SK-N-SH (cell line): Measurements from ENCODE around the gene HK3.

Experiments
- ELF1 ChIP-seq: IDR thresholded peaks from 2 replicates; pipeline ENCODE4 v1.4.0; 2012
- EZH2phosphoT487 ChIP-seq: fragments of 200-600 bp; sonication (generic); IDR thresholded peaks from 2 replicates; pipeline ENCODE4 v1.6.1; 2017; ENCODE audit warnings: low read depth, mixed run types, mild to moderate bottlenecking, antibody characterized with exemption, moderate library complexity, borderline replicate concordance
- GATA2 ChIP-seq: sonication (generic); formaldehyde crosslinking; IDR thresholded peaks from 2 replicates; pipeline ENCODE4 v1.5.0; 2020; ENCODE audit warnings: mild to moderate bottlenecking, missing genetic modification reagents
- MXI1 ChIP-seq: IDR thresholded peaks from 2 replicates; pipeline ENCODE4 v1.6.1; 2012; ENCODE audit warnings: mild to moderate bottlenecking, low read depth, low read length, improper control_type of control experiment
- NRF1 ChIP-seq: IDR thresholded peaks from 2 replicates; pipeline ENCODE4 v1.6.1; 2012; ENCODE audit warnings: low read depth, mild to moderate bottlenecking, low read length
- POLR2AphosphoS5 ChIP-seq: IDR thresholded peaks from 2 replicates; pipeline ENCODE4 v1.6.1; 2012; ENCODE audit warnings: low read depth, low read length
- TCF12 ChIP-seq: IDR thresholded peaks from 2 replicates; pipeline ENCODE4 v1.4.0; 2012
- YY1 ChIP-seq: IDR thresholded peaks from 2 replicates; pipeline ENCODE4 v1.4.0; 2012; ENCODE audit warnings: low read depth, mild to moderate bottlenecking
- TF ChIP-seq, protein P1 (sequence below): fragments of 200-600 bp; sonication (generic); IDR thresholded peaks from 2 replicates; pipeline ENCODE4 v1.6.1; 2017; ENCODE audit warnings: antibody characterized with exemption, mild to moderate bottlenecking, moderate library complexity
- TF ChIP-seq, protein P2 (sequence below): IDR thresholded peaks from 2 replicates; pipeline ENCODE4; 2012

DNA sequence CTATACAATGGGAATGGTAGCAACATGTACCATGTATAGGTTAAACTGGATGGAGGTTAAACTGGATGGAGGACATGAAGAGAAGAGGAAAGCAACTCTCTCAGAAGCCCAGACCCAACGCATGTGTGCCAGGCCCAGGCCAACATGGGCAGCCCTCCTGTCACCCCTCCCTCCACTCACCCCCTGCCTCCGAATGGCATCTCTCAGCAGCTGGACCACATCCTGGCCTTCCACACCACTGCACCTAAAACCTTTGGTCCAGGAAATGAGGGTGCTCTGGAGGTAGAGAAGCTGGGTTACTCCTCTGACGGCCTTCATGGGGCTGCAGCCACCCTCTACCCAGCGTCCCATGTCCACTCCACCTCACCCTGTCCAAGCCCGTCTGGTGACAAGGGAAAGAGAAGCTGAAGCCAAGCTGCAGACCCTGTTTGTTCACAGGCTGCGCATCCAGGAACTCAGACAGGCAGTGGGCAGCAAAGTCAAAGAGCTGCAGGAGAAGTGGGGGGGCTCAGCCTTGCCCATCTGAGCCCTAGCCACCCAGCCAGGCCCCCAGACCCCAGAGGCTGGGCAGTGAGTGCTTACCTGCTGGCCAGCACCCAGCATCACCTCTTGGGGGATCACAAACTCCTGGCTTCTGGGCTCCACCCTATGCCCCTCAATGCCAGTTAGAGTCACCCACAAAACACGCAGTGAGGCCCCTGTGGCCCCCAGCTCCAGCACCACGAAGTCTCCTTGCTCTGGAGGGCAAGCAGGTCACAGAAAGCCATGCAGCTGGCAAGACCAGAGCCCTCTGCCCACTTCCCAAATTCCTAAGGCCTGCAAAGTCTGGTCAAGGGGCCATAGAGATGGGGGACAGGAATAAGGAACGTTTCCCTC is 8.5 kb downstream of the HK3 start:
- TF ChIP-seq, protein P1, sequence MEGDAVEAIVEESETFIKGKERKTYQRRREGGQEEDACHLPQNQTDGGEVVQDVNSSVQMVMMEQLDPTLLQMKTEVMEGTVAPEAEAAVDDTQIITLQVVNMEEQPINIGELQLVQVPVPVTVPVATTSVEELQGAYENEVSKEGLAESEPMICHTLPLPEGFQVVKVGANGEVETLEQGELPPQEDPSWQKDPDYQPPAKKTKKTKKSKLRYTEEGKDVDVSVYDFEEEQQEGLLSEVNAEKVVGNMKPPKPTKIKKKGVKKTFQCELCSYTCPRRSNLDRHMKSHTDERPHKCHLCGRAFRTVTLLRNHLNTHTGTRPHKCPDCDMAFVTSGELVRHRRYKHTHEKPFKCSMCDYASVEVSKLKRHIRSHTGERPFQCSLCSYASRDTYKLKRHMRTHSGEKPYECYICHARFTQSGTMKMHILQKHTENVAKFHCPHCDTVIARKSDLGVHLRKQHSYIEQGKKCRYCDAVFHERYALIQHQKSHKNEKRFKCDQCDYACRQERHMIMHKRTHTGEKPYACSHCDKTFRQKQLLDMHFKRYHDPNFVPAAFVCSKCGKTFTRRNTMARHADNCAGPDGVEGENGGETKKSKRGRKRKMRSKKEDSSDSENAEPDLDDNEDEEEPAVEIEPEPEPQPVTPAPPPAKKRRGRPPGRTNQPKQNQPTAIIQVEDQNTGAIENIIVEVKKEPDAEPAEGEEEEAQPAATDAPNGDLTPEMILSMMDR, result no peak
- TF ChIP-seq EZH2phosphoT487, result no peak
- no peak for TF ChIP-seq POLR2AphosphoS5
- TF ChIP-seq NRF1, result no peak
- no peak for TF ChIP-seq MXI1
- TF ChIP-seq ELF1, result no peak
- no peak for TF ChIP-seq TCF12
- TF ChIP-seq YY1, result no peak
- TF ChIP-seq GATA2, result no peak
- TF ChIP-seq, protein P2, sequence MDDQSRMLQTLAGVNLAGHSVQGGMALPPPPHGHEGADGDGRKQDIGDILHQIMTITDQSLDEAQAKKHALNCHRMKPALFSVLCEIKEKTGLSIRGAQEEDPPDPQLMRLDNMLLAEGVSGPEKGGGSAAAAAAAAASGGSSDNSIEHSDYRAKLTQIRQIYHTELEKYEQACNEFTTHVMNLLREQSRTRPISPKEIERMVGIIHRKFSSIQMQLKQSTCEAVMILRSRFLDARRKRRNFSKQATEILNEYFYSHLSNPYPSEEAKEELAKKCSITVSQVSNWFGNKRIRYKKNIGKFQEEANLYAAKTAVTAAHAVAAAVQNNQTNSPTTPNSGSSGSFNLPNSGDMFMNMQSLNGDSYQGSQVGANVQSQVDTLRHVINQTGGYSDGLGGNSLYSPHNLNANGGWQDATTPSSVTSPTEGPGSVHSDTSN, result no peak
